GM18505 (cell line): ENCODE data around the gene IKBKE.

Source experiments
- ATAC-seq: cut with Tn5 transposase; IDR thresholded peaks from one replicate; pipeline ENCODE4 v1.9.1; 2021; ENCODE audit not compliant: unreplicated experiment
- POLR2A ChIP-seq: IDR thresholded peaks from 4 replicates; pipeline ENCODE4 v1.6.1; 2011; ENCODE audit warnings: borderline replicate concordance; ENCODE audit not compliant: insufficient read depth, insufficient read length; ENCODE audit errors: extremely low read depth

Gene IKBKE

GRCh38 chr1:206445911-206446356 is 24.3 kb upstream of the IKBKE start:
- TF ChIP-seq POLR2A = no peak
- no peak for ATAC-seq

- TF ChIP-seq POLR2A = no peak
- ATAC-seq = no peak
These were observed 23.4 kb upstream of the IKBKE start for GRCh38 chr1:206446688-206447421.

GRCh38 chr1:206447422-206447765 is 22.9 kb upstream of the IKBKE start:
- no peak for ATAC-seq
- TF ChIP-seq POLR2A = no peak

GRCh38 chr1:206447792-206448191 is 22.5 kb upstream of the IKBKE start:
- no peak for ATAC-seq
- no peak for TF ChIP-seq POLR2A

GRCh38 chr1:206448471-206448870 is 21.8 kb upstream of the IKBKE start:
- ATAC-seq = no peak
- TF ChIP-seq POLR2A = no peak

GRCh38 chr1:206449565-206449964 is 20.7 kb upstream of the IKBKE start:
- no peak for TF ChIP-seq POLR2A
- ATAC-seq = no peak

GRCh38 chr1:206450281-206450680 is 20.0 kb upstream of the IKBKE start:
- no peak for TF ChIP-seq POLR2A
- no peak for ATAC-seq

GRCh38 chr1:206451134-206451686 is 19.1 kb upstream of the IKBKE start:
- TF ChIP-seq POLR2A = no peak
- ATAC-seq = no peak

GRCh38 chr1:206453111-206453510 is 17.2 kb upstream of the IKBKE start:
- TF ChIP-seq POLR2A = no peak
- ATAC-seq = no peak

- TF ChIP-seq POLR2A = no peak
- ATAC-seq = no peak
These were observed 15.0 kb upstream of the IKBKE start for GRCh38 chr1:206455289-206455665.

GRCh38 chr1:206455666-206456344 is 14.5 kb upstream of the IKBKE start:
- no peak for ATAC-seq
- TF ChIP-seq POLR2A = no peak

- no peak for ATAC-seq
- TF ChIP-seq POLR2A = no peak
These were observed 13.5 kb upstream of the IKBKE start for GRCh38 chr1:206456577-206457370.

- no peak for TF ChIP-seq POLR2A
- ATAC-seq = no peak
These were observed 12.7 kb upstream of the IKBKE start for GRCh38 chr1:206457408-206458120.
